Activated T-cell treated with anti-CD3 and anti-CD28 coated beads for 24 hours (primary cell): Measurements from ENCODE around the gene SSBP2.
A peak's percentile ranks its signal among the peaks of the same experiment; 100 is the strongest.

Source experiments
- DNase-seq: peaks from one replicate; pipeline ENCODE4 v3.0.0-alpha.2; 2020; ENCODE audit warnings: low read depth

The SSBP2 gene

DNA sequence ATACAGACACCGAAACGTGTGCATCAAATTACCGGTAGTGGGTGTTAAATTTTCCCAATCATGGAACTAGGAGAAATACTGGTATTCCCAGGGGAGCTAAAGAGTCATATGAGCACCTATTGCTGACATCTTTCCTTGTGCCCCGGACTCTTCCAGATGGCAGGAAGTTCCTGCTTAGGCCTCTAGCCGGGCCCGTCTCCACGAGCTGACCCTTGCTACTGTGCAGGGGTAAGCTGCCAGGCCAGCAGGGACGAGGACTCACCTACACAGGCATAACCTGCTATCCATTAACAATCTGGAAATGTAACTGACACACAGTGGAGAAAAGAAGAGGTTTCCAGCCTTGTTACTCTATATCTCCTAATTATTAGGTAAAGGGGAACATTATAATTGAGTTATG lies 16.2 kb upstream of the SSBP2 start:
- DNase-seq, result no peak

GRCh38 chr5:81766611-81767010 lies 15.7 kb upstream of the SSBP2 start:
- DNase-seq, result no peak

GRCh38 chr5:81763294-81763928 lies 12.5 kb upstream of the SSBP2 start:
- DNase-seq, result no peak

GRCh38 chr5:81762853-81763252 lies 12.0 kb upstream of the SSBP2 start:
- no peak for DNase-seq

GRCh38 chr5:81762401-81762800 lies 11.5 kb upstream of the SSBP2 start:
- DNase-seq, result no peak

GRCh38 chr5:81761970-81762369 lies 11.1 kb upstream of the SSBP2 start:
- DNase-seq, result no peak

DNA sequence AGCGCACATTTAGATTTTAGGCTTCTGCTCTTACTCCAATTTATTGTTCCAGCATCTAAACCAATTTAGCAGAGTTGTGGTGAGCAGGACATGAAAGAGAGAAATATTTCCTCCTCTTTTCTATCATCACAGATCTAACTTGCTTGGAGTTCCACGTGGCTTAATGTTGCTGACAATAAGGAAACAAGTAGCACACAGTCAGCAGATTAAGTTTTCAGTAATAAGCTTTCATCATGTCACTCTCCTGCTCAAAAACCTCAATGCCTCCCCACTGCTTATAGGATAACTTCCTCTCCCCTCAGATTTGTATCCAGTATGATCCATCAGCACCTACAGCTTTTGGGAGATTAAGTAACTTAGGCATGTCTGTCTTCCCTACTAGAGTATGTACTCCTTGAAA lies 10.4 kb upstream of the SSBP2 start:
- no peak for DNase-seq

GRCh38 chr5:81760521-81760920 lies 9.6 kb upstream of the SSBP2 start:
- no peak for DNase-seq

GRCh38 chr5:81759632-81760005 lies 8.7 kb upstream of the SSBP2 start:
- no peak for DNase-seq

DNA sequence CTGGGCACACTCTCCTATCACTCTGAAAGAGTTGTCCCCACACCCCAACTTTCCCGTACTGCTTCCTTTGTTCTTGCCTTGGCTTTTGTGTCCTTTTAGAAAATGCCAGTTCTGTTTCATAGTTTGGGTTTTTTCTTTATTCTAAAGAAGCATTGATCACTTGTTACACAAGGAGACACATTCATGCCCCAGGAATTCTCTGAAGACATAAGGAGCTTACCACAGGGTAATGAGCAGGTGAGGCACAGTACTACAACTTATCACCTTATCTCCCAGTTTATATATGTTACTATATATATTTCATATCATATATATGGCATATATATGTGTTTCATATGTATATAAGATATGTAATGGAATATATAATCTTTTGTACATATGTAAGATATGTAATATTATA lies 6.5 kb upstream of the SSBP2 start:
- no peak for DNase-seq

- DNase-seq, result no peak
Observed at GRCh38 chr5:81756016-81756415, 5.1 kb upstream of the SSBP2 start.

- no peak for DNase-seq
Observed at GRCh38 chr5:81755320-81755719, 4.4 kb upstream of the SSBP2 start.

DNA sequence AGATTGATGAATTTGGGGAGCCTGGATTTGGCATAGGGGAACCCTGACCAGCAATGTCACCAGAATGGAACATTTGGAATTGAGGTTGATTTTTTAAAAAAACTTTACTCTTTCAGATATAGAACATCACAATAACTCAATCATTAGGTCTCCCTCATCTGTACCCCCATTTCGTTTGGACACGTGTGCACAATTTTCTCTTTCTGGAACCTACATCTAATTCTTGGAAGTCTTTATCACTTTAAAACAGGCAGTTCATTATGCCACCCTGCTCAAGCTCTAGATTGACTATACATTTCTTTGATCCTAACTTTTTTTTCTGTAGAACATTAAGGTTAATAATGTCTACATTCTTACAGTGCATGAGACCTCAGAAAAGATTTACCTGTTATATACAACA lies 3.7 kb upstream of the SSBP2 start:
- DNase-seq, result no peak

DNA sequence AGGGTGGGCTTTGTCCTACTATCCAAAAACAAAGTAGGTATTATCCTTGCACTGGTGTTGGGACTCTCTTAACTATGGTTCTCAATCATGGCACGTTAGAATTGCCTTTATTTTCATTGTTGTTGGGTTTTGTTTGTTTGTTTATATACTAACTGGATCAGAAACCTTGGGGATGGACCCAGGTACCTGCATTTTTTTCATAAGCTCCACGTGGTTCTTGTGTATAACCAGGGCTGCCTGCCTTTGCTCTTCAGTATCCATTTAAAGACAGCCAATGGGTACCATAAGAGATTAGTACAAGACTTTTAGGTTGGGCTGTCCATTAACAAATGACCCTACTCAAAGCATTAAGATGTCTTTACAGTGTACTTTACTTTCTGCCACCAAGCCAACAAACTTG lies 2.5 kb upstream of the SSBP2 start:
- no peak for DNase-seq

DNA sequence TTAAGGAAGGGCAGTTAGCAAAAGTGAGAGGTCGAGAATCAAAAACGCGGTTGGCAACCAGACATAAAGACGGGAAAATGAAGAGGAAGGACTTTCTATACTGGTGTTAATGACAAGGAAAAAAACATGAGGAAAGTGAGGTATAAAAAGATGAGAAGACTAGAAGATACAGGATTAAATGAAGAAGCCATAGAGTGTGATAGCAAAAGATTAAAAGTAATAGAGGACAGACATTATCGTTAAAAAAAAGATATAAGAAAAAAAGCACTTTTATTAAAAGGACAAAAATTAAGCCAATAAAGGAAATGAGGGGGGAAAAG lies 1.7 kb upstream of the SSBP2 start:
- no peak for DNase-seq

- DNase-seq, result no peak
Observed at GRCh38 chr5:81751836-81752643, 1.1 kb upstream of the SSBP2 start.

GRCh38 chr5:81750308-81751008 lies 439 bp downstream of the SSBP2 start:
- peak; percentile 7 for DNase-seq

DNA sequence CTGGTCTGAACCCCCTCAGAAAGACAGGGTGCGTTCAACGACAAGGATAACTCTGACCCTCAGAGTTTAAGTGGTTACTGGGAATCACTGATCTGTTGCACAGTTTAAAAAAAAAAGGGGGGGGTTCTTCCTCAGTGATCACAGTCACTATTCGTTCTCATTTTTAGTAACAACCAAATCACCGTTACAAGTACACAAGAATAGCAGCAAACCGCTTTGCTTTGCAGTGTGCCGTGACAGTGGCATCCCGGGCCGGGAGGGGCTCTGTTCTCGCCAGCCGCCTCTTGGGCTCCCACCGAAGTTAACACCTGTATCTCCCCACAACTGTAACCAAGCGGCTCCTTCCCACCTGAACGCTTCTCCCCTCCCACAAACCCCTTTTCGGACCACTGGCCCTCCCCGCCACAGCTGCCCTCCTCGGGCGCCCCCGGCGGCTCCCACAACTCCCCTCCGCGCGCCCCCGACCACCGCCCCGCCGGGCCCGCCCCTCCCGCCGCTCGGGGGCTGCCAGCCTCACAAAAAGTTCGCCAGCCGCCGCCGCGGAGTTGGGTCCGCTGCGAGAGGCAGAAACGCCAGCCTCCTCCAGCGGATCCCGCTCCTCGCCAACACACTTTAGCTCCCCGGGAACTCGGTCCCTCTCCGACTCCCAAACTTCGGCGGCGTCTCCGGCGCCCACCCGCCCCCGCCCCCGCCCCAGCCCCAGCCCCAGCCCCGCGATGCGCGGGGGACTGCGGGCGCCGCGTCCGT lies 1.2 kb downstream of the SSBP2 start:
- DNase-seq, result peak; percentile 20

GRCh38 chr5:81749192-81749560 lies 1.7 kb downstream of the SSBP2 start:
- no peak for DNase-seq

- DNase-seq, result no peak
Observed at GRCh38 chr5:81748556-81748955, 2.3 kb downstream of the SSBP2 start.

DNA sequence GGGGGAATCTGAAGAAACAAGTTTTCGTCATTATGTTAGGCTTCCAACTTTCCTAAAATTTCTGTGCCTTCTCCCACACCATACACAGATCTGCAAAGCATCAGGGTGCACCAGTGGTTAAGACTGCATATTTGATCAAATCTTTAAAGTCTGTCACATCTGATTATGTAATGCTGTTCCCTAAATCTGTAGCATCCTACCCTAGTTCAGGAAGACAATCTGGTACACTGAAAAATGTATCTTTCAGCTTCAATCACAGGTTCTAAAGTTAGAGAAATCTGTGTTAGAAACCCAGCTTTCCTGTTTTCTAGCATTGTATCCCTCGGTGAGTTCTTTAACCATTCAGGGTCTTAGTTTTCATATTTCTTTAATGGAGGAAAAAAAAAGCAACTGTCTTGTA lies 3.9 kb downstream of the SSBP2 start:
- DNase-seq, result no peak

DNA sequence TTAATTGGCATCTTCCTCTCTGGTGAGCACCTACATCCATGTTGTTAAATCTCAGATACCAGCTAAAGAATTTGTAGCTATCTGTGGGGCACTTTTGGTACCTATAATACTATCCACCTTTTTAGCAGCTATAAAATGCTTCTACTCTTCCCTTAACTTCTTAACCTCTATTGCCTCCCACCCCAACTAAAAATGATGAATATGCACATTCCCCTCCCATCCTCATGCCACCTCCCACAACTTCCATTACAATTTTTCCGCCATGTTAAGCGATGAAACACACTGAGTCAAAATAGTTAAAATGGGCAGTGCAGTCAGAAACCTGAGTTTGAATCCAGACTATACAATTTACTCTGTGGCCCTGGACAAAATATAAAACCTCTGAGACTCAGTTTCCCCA lies 10.1 kb downstream of the SSBP2 start:
- no peak for DNase-seq

DNA sequence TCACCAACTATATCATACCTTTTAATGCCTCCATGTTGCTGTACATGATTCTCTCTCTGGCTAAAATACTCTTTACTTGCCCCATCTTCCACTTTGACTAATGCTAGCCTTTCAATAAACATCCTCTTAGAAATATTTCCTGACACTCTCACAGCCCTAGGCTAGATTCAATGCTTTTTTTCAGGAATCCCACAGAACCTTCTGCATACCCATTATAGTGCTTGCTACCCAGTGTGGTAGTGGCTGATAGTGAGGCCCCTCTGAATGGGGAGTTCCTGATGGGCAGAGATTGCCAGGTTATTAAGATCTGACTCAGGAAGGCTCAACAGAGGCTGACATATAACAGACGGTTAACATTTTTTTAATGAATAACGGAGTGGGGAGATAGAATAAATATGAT lies 11.6 kb downstream of the SSBP2 start:
- DNase-seq, result no peak
